Loucy (cell line): ENCODE data around the gene HOXB7.
A peak's percentile ranks its signal among the peaks of the same experiment; 100 is the strongest.

Experiments used
- H2AFZ ChIP-seq: fragments of 200-600 bp; sonication (generic); 2 replicates; pipeline ENCODE4 v1.6.0; 2016; ENCODE audit warnings: antibody characterized with exemption, mild to moderate bottlenecking, low read length, moderate library complexity
- H3F3A ChIP-seq: fragments of 200-600 bp; 2 replicates; pipeline ENCODE4 v1.6.0; 2016; ENCODE audit warnings: antibody characterized with exemption, low read depth, mild to moderate bottlenecking
- H3K27me3 ChIP-seq: fragments of 200-600 bp; sonication (generic); 2 replicates; pipeline ENCODE4 v1.6.1; 2014; ENCODE audit warnings: low read length, mild to moderate bottlenecking; ENCODE audit not compliant: insufficient read depth, poor library complexity, severe bottlenecking
- H3K36me3 ChIP-seq: fragments of 200-600 bp; sonication (generic); 2 replicates; pipeline ENCODE4 v1.6.1; 2016; ENCODE audit warnings: low read length; ENCODE audit not compliant: insufficient read depth
- H3K4me1 ChIP-seq: fragments of 200-600 bp; sonication (generic); 2 replicates; pipeline ENCODE4 v1.5.1; 2014; ENCODE audit warnings: low read length, mild to moderate bottlenecking; ENCODE audit not compliant: insufficient read depth, poor library complexity, severe bottlenecking
- H3K4me2 ChIP-seq: fragments of 200-600 bp; sonication (generic); 2 replicates; pipeline ENCODE4 v1.6.0; 2014; ENCODE audit warnings: antibody characterized with exemption, low read length, low read depth, mild to moderate bottlenecking; ENCODE audit not compliant: poor library complexity, severe bottlenecking
- H3K4me3 ChIP-seq: fragments of 200-600 bp; sonication (generic); 2 replicates; pipeline ENCODE4 v1.5.1; 2014; ENCODE audit warnings: low read length, mild to moderate bottlenecking, mixed read lengths; ENCODE audit not compliant: poor library complexity, severe bottlenecking
- H3K79me2 ChIP-seq: fragments of 200-600 bp; sonication (generic); 2 replicates; pipeline ENCODE4 v1.6.1; 2014; ENCODE audit warnings: low read length; ENCODE audit not compliant: insufficient read depth
- H3K9ac ChIP-seq: fragments of 200-600 bp; sonication (generic); 2 replicates; pipeline ENCODE4 v1.6.0; 2014; ENCODE audit warnings: mild to moderate bottlenecking, low read depth, low read length, moderate library complexity; ENCODE audit not compliant: poor library complexity, severe bottlenecking
- H3K9me2 ChIP-seq: fragments of 200-600 bp; sonication (generic); replicated peaks from 2 replicates; pipeline ENCODE4 v1.6.1; 2016; ENCODE audit warnings: low read depth, low read length, mixed read lengths
- H3K9me3 ChIP-seq: fragments of 200-600 bp; sonication (generic); 2 replicates; pipeline ENCODE4 v1.6.1; 2014; ENCODE audit warnings: mild to moderate bottlenecking, antibody characterized with exemption, low read length, low read depth; ENCODE audit not compliant: insufficient read depth
- H4K20me1 ChIP-seq: fragments of 200-600 bp; sonication (generic); 2 replicates; pipeline ENCODE4 v1.6.0; 2014; ENCODE audit warnings: antibody characterized with exemption, low read length, mild to moderate bottlenecking; ENCODE audit not compliant: insufficient read depth, poor library complexity, severe bottlenecking
- CTCF ChIP-seq: fragments of 200-600 bp; sonication (generic); conservative IDR thresholded peaks from 2 replicates; pipeline ENCODE4 v1.5.1; 2014; ENCODE audit warnings: mild to moderate bottlenecking, antibody characterized with exemption, low read length
- EZH2phosphoT487 ChIP-seq: fragments of 200-600 bp; IDR thresholded peaks from 2 replicates; pipeline ENCODE4 v1.6.1; 2018; ENCODE audit warnings: antibody characterized with exemption, mild to moderate bottlenecking, moderate library complexity, borderline replicate concordance

The HOXB7 gene

GRCh38 chr17:48558831-48559121 lies 52.0 kb downstream of the HOXB7 start:
- Histone ChIP-seq H3K4me3 (no peak overlapping the region), H3K4me2 (peak overlapping the region; percentile 17), H3K79me2 (peaks cover 100% of the 10 kb centered on the region), H3K36me3 (peaks cover 86% of the 10 kb centered on the region), H3F3A (peaks cover 11% of the 10 kb centered on the region), H3K9me2 (no peaks in the 10 kb centered on the region), H2AFZ (no peak overlapping the region), H3K9ac (peak overlapping the region; percentile 10), H3K9me3 (no peaks in the 10 kb centered on the region), H4K20me1 (peaks cover 95% of the 10 kb centered on the region), H3K4me1 (peaks cover 77% of the 10 kb centered on the region), H3K27me3 (no peaks in the 10 kb centered on the region)
- TF ChIP-seq EZH2phosphoT487 (no peak), CTCF (no peak)

DNA sequence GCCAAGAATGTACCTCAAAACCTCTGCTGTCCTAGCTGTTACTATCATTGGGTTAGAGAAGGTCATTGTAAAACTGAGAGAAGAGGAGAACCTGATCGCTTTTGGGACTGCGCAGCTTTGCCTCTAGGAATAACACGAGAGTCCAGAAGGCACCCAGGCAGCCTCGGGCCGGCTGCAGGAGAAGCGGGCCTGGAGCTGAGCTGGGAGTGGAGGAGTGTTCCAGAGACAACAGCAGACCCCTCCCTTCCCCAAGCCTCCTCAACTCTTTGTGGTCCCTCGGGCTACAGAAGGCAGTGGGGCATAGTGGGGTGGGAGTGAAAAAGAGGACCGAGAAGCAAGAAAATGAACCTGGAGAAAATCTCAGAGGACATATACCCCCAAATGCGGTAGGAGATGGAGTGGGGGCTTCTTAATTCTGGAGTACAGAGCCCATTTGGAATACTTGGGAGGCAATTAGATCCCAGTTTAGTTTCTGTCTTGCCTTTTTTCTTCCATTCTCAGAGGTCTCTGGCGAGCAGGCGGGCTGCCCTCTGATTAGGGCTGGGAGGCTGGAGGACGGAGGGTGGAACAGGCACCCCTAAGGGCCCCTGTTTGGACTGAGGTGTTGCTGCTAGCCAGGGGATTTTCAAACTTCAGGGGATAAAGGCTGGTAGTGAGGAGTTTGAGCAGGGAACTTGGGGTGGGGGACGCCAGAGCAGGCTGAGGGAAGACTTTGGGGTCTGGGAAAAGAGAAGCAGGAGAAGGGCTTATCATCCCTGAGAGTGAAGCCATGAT lies 52.6 kb downstream of the HOXB7 start:
- no peaks in the 10 kb centered on the region for H3K9me2 ChIP-seq
- TF ChIP-seq CTCF (no peak), EZH2phosphoT487 (no peak)
- peaks cover 95% of the 10 kb centered on the region for H4K20me1 ChIP-seq
- peaks cover 86% of the 10 kb centered on the region for H3K36me3 ChIP-seq
- no peak overlapping the region for H2AFZ ChIP-seq
- peak overlapping the region; percentile 31 for H3K9ac ChIP-seq
- H3K79me2 ChIP-seq: peaks cover 100% of the 10 kb centered on the region
- peaks cover 72% of the 10 kb centered on the region for H3K4me1 ChIP-seq
- no peak overlapping the region for H3K4me3 ChIP-seq
- H3K27me3 ChIP-seq: no peaks in the 10 kb centered on the region
- H3K9me3 ChIP-seq: no peaks in the 10 kb centered on the region
- H3F3A ChIP-seq: peaks cover 9% of the 10 kb centered on the region
- peak overlapping the region; percentile 17 for H3K4me2 ChIP-seq
